Activated CD8-positive, alpha-beta memory T cell treated with anti-CD3 and anti-CD28 coated beads for 4 hours (primary cell): ENCODE data around the gene MRE11.
"Not testable (repeated sequence)": the region's sequence is repeated elsewhere in the genome, so short reads cannot be mapped to it uniquely, and the experiment has no call there.

Experiments used
- DNase-seq, 2 donors: peaks; one replicate each; pipeline ENCODE4 v3.0.0-alpha.2; 2020; ENCODE audit warnings: low read depth in 2 of 2

Gene MRE11

GRCh38 chr11:94424011-94424410, 69.6 kb downstream of the MRE11 start:
- no peak for DNase-seq

- DNase-seq: no peak
Observed at GRCh38 chr11:94423507-94423906, 70.1 kb downstream of the MRE11 start.

GRCh38 chr11:94418123-94418765, 75.4 kb downstream of the MRE11 start:
- no peak for DNase-seq

- no peak for DNase-seq
Observed at GRCh38 chr11:94417386-94417987, 76.2 kb downstream of the MRE11 start.

- DNase-seq: no peak
Observed at GRCh38 chr11:94405062-94405833, 88.4 kb downstream of the MRE11 start.

DNA sequence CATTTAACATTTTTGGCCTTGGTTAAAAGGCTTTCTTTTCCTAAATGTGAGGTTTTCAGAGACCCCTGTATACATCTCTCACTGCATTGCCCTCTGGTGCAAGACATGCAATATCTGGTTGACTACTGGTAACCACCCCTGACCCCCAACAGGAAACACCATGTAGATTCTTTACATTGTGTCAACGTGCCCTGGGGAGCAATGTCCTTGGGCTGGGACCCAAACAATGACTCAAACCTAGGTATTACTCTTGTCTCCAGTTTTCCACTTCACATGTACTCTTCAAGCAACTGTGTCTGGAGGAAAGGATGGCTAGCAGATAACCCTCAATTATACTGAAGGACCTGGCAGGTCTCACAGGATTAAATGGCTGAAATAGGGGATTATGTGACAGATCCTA, 91.3 kb downstream of the MRE11 start:
- DNase-seq: no peak

DNA sequence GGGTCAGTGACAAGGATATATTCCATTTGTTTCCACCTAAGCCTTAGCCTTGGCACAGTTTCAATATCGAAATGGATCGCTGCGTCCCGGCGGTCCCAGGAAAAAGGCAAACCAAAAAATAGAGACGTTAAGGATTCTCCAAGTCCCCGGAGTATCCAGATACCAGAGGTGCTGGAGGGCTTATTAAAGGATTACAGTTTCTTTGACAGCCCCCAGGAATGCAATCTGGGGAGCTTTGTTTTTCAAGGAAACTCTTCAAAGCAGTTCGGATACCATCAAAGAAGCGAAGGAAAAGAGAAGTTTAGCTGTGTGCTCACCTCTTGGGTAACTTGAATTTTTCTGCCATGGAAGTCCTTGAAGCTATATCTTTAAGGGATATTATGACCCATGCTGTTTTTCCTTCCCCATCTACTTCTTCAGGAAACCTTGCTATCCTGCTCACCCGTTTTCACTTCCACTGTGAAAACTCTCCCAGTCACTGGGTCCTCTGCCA, 91.8 kb downstream of the MRE11 start:
- no peak for DNase-seq

- DNase-seq: no peak
Observed at GRCh38 chr11:94400839-94401772, 92.5 kb downstream of the MRE11 start, which contains the start of gene GPR83. Gene GPR83, minus strand, starts transcription at chr11:94401419. Its CDS starts 172 bp downstream, at chr11:94401247.

GRCh38 chr11:94400457-94400838, 93.2 kb downstream of the MRE11 start:
- no peak for DNase-seq

- no peak for DNase-seq
Observed at GRCh38 chr11:94400050-94400449, 93.6 kb downstream of the MRE11 start.

- DNase-seq: no peak
Observed at GRCh38 chr11:94398101-94398500, 95.5 kb downstream of the MRE11 start.

DNA sequence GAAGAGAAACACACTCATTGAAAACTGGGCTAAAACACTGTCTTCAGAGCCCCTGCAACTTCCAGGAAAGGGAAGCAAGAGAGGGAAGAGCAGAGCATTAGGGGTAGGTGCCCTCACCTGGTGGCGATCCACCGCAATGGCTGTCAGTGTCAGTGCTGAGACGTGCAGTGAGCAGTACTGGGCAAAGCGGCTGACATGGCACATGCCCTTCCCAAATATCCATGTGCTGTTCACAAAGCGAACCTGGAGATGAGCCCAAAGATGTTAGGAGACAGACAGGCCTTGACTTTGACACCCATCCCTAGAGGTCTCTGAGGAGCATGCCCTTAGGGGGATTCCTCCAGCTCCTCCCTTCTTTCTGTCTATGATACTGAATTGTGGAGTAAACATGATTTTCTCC, 97.4 kb downstream of the MRE11 start:
- no peak for DNase-seq

- DNase-seq: not testable (repeated sequence)
Observed at GRCh38 chr11:94391937-94392336, 101.7 kb downstream of the MRE11 start.

- DNase-seq: no peak
Observed at GRCh38 chr11:94379613-94380012, 114.0 kb downstream of the MRE11 start.

- no peak for DNase-seq
Observed at GRCh38 chr11:94376841-94377240, 116.8 kb downstream of the MRE11 start.

GRCh38 chr11:94370576-94370975, 123.1 kb downstream of the MRE11 start:
- not testable (repeated sequence) for DNase-seq
